Loucy (cell line): ENCODE results near the gene FGFRL1.

ENCODE experiments used
- CTCF ChIP-seq: fragments of 200-600 bp; sonication (generic); conservative IDR thresholded peaks from 2 replicates; pipeline ENCODE4 v1.5.1; 2014; ENCODE audit warnings: mild to moderate bottlenecking, antibody characterized with exemption, low read length
- EZH2phosphoT487 ChIP-seq: fragments of 200-600 bp; IDR thresholded peaks from 2 replicates; pipeline ENCODE4 v1.6.1; 2018; ENCODE audit warnings: antibody characterized with exemption, mild to moderate bottlenecking, moderate library complexity, borderline replicate concordance

GRCh38 chr4:1028574-1029220 is 17.3 kb downstream of the FGFRL1 start:
- no peak for TF ChIP-seq CTCF
- no peak for TF ChIP-seq EZH2phosphoT487
